Loucy (cell line): ENCODE measurements around the gene COL26A1.

Source experiments
- CTCF ChIP-seq: fragments of 200-600 bp; sonication (generic); conservative IDR thresholded peaks from 2 replicates; pipeline ENCODE4 v1.5.1; 2014; ENCODE audit warnings: mild to moderate bottlenecking, antibody characterized with exemption, low read length
- EZH2phosphoT487 ChIP-seq: fragments of 200-600 bp; IDR thresholded peaks from 2 replicates; pipeline ENCODE4 v1.6.1; 2018; ENCODE audit warnings: antibody characterized with exemption, mild to moderate bottlenecking, moderate library complexity, borderline replicate concordance

- no peak for TF ChIP-seq CTCF
- no peak for TF ChIP-seq EZH2phosphoT487
Measured at GRCh38 chr7:101488826-101489572, 126.3 kb downstream of the COL26A1 start.
